Hepatocyte (in vitro differentiated cells): ENCODE data around the gene ADAP2.

ENCODE experiments used
- CTCF ChIP-seq: fragments of 200-600 bp; sonication (generic); IDR thresholded peaks from 2 replicates; pipeline ENCODE4 v1.5.1; 2016; ENCODE audit warnings: antibody characterized with exemption, mild to moderate bottlenecking; ENCODE audit not compliant: poor library complexity
- EZH2 ChIP-seq: fragments of 200-600 bp; sonication (generic); IDR thresholded peaks from 2 replicates; pipeline ENCODE4 v1.6.1; 2016; ENCODE audit warnings: antibody characterized with exemption, mild to moderate bottlenecking, borderline replicate concordance
- EZH2phosphoT487 ChIP-seq: fragments of 200-600 bp; sonication (generic); IDR thresholded peaks from one replicate; pipeline ENCODE4 v1.6.1; 2018; ENCODE audit warnings: antibody characterized with exemption, mild to moderate bottlenecking, low read depth, moderate library complexity; ENCODE audit not compliant: unreplicated experiment, severe bottlenecking

GRCh38 chr17:30894236-30894635, 27.5 kb upstream of the ADAP2 start:
- TF ChIP-seq EZH2 (no peak), CTCF (no peak), EZH2phosphoT487 (no peak)
